Central memory CD8-positive, alpha-beta T cell (primary cell): ENCODE measurements around the gene AKR1A1.
A peak's percentile ranks its signal among the peaks of the same experiment; 100 is the strongest.

Experiments
- ATAC-seq: fragments of 150-1000 bp; cut with Tn5 transposase; replicated peaks from 2 replicates; pipeline ENCODE4 v1.10.0; 2022; ENCODE audit warnings: mild to moderate bottlenecking, moderate FRiP score, moderate number of reproducible peaks; ENCODE audit not compliant: poor library complexity, severe bottlenecking; ENCODE audit errors: extremely low read depth
- DNase-seq, 2 donors: peaks; one replicate each; pipeline ENCODE4 v3.0.0; 2021; ENCODE audit warnings: low spot score in 2 of 2
- H3K27ac Mint-ChIP-seq: one replicate; pipeline ENCODE4 v1.8.0; 2022; ENCODE audit warnings: low read depth, mild to moderate bottlenecking, moderate library complexity, mixed read lengths
- H3K27me3 Mint-ChIP-seq: one replicate; pipeline ENCODE4 v1.8.0; 2022; ENCODE audit warnings: mixed read lengths
- H3K36me3 Mint-ChIP-seq: one replicate; pipeline ENCODE4 v1.8.0; 2022; ENCODE audit warnings: mild to moderate bottlenecking, moderate library complexity, mixed read lengths; ENCODE audit not compliant: insufficient read depth
- H3K4me1 Mint-ChIP-seq: one replicate; pipeline ENCODE4 v1.8.0; 2022; ENCODE audit warnings: mixed read lengths
- H3K4me3 Mint-ChIP-seq: one replicate; pipeline ENCODE4 v1.8.0; 2022; ENCODE audit warnings: mild to moderate bottlenecking, moderate library complexity, mixed read lengths
- H3K9me3 Mint-ChIP-seq: one replicate; pipeline ENCODE4 v1.8.0; 2022; ENCODE audit warnings: mixed read lengths

The AKR1A1 gene

DNA sequence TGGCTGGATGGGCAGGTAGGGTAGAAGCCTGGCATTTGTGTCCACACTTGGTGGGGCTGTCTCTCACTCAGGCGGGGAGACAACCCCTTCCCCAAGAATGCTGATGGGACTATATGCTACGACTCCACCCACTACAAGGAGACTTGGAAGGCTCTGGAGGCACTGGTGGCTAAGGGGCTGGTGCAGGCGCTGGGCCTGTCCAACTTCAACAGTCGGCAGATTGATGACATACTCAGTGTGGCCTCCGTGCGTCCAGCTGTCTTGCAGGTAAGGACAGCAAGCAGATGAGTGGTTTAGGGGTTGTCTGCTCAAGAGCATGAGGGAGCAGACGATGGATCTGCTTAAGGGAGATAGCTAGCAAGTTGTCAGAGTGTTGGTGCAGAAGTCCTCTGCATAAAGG is 17.3 kb downstream of the AKR1A1 start:
- H3K27me3 Mint-ChIP-seq = no peaks in the 10 kb centered on the region
- no peaks in the 10 kb centered on the region for H3K9me3 Mint-ChIP-seq
- DNase-seq (no peak), ATAC-seq (no peak)
- peaks cover 30% of the 10 kb centered on the region for H3K36me3 Mint-ChIP-seq
- H3K27ac Mint-ChIP-seq = peak overlapping the region; percentile 58
- no peak overlapping the region for H3K4me3 Mint-ChIP-seq
- no peaks in the 10 kb centered on the region for H3K4me1 Mint-ChIP-seq

- no peaks in the 10 kb centered on the region for H3K4me1 Mint-ChIP-seq
- no peak for DNase-seq
- peak overlapping the region; percentile 58 for H3K27ac Mint-ChIP-seq
- H3K9me3 Mint-ChIP-seq = no peaks in the 10 kb centered on the region
- H3K4me3 Mint-ChIP-seq = no peak overlapping the region
- H3K27me3 Mint-ChIP-seq = no peaks in the 10 kb centered on the region
- peaks cover 26% of the 10 kb centered on the region for H3K36me3 Mint-ChIP-seq
- ATAC-seq = no peak
Observed at GRCh38 chr1:45568421-45568820, 17.8 kb downstream of the AKR1A1 start.

DNA sequence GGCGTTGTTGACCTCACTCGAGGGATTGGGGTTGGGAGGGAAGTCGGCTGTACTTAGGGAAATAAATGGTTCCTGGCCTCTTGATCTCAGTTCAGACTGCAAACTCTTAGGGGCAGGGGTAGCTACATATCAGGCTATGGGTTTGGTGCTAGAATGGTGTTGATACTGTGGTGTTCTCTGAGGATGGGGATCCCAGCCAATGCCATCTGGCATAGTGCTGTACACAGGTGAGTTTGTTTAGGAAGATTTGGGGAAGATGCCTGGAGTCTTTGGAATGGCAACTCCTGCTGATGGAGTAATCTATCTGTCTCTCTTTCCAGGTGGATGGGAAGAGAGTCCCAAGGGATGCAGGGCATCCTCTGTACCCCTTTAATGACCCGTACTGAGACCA is 18.9 kb downstream of the AKR1A1 start:
- Mint-ChIP-seq H3K9me3 (no peaks in the 10 kb centered on the region), H3K4me1 (no peaks in the 10 kb centered on the region), H3K36me3 (peaks cover 18% of the 10 kb centered on the region), H3K4me3 (no peak overlapping the region), H3K27ac (no peak overlapping the region), H3K27me3 (no peaks in the 10 kb centered on the region)
- no peak for ATAC-seq
- DNase-seq = no peak

- DNase-seq (peak; percentile 56 to 57), ATAC-seq (peak; percentile 72)
- H3K36me3 Mint-ChIP-seq = peaks cover 18% of the 10 kb centered on the region
- no peaks in the 10 kb centered on the region for H3K27me3 Mint-ChIP-seq
- H3K9me3 Mint-ChIP-seq = no peaks in the 10 kb centered on the region
- no peaks in the 10 kb centered on the region for H3K4me1 Mint-ChIP-seq
- H3K27ac Mint-ChIP-seq = no peak overlapping the region
- no peak overlapping the region for H3K4me3 Mint-ChIP-seq
Observed at GRCh38 chr1:45569962-45570581, 19.4 kb downstream of the AKR1A1 start.

DNA sequence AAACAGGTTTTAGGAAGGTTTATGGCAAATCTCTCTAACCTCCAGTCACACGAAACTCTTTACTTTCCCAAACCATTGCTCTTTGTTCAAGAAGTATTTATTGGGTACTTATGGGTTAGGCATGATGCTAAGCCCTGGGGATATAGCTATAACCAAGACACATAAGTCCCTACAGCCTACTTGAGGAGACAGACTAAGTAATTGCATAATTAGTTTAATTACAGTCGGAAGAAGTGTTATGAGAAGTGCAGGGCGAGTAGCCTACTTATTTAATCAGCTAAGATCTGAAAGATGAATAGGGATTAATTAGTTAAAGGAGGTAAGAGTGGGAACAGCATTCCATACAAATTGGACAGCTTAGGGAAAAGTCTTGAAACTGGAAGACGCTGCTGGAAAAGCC is 20.0 kb downstream of the AKR1A1 start:
- no peaks in the 10 kb centered on the region for H3K9me3 Mint-ChIP-seq
- H3K4me1 Mint-ChIP-seq = no peaks in the 10 kb centered on the region
- ATAC-seq (no peak), DNase-seq (no peak)
- H3K4me3 Mint-ChIP-seq = no peak overlapping the region
- no peaks in the 10 kb centered on the region for H3K27me3 Mint-ChIP-seq
- no peak overlapping the region for H3K27ac Mint-ChIP-seq
- H3K36me3 Mint-ChIP-seq = peaks cover 18% of the 10 kb centered on the region

DNA sequence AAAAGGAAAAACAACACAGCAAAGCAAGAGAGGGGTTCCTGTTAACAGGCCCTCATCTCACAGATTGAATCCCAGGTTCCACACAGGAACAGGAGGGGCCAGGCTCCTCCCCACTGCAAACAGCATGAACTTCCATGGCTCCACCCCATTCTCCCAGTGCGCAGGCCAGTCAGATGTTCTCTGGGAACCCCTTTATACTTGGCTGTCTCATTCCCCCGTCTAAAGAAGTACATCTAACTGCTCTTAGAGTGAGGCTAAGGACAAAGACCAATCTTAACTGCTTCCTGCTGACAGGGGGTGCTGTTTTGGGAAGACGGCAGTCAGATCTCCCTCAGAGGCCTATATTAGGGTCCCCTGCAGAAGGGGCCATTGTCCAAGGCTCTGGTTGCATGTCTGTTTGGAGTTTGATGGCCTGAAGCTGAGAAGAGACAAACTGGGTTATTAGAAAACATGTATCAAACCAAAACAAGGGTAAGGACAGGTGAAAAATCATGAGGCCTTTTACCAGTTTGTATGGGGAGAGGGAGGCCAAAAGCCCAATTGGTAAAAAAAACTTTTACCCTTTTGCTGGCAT is 22.7 kb downstream of the AKR1A1 start:
- DNase-seq (no peak), ATAC-seq (no peak)
- H3K4me1 Mint-ChIP-seq = no peaks in the 10 kb centered on the region
- peaks cover 7% of the 10 kb centered on the region for H3K36me3 Mint-ChIP-seq
- H3K9me3 Mint-ChIP-seq = no peaks in the 10 kb centered on the region
- H3K4me3 Mint-ChIP-seq = no peak overlapping the region
- H3K27ac Mint-ChIP-seq = no peak overlapping the region
- no peaks in the 10 kb centered on the region for H3K27me3 Mint-ChIP-seq

- Mint-ChIP-seq H3K4me3 (no peak overlapping the region), H3K9me3 (no peaks in the 10 kb centered on the region), H3K36me3 (peaks cover 5% of the 10 kb centered on the region), H3K27me3 (no peaks in the 10 kb centered on the region), H3K27ac (no peak overlapping the region), H3K4me1 (no peaks in the 10 kb centered on the region)
- DNase-seq (no peak), ATAC-seq (no peak)
Observed at GRCh38 chr1:45574105-45574626, 23.5 kb downstream of the AKR1A1 start.

DNA sequence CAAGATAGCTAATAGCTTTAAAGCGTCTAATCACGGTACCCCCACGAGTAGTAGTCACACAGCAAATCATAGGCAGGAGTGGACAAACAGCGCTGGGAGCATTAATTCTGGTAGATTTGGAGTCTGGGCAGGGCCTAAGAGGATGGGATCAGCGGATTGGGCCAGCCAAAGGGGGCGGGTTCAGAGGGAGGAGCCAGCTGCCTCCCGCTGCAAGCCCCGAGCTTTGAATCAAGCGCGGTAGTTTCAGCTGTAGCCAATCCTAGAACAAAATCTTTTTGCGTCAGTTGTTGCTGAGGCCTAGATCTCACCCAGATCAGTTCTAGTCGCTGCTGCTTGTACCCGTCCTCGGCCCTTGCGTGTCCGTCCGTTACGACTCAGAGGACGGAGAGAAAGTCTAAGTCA is 32.6 kb downstream of the AKR1A1 start:
- Mint-ChIP-seq H3K36me3 (peaks cover 28% of the 10 kb centered on the region), H3K27me3 (no peaks in the 10 kb centered on the region), H3K4me3 (peak overlapping the region; percentile 100), H3K4me1 (peaks cover 38% of the 10 kb centered on the region), H3K27ac (peak overlapping the region; percentile 99), H3K9me3 (no peaks in the 10 kb centered on the region)
- DNase-seq (peak; percentile 86 to 92), ATAC-seq (peak; percentile 72)

- H3K36me3 Mint-ChIP-seq = peaks cover 28% of the 10 kb centered on the region
- H3K4me1 Mint-ChIP-seq = peaks cover 38% of the 10 kb centered on the region
- H3K27ac Mint-ChIP-seq = peak within 1 kb of the TSS; percentile 99
- H3K4me3 Mint-ChIP-seq = peak within 1 kb of the TSS; percentile 100
- no peaks in the 10 kb centered on the region for H3K27me3 Mint-ChIP-seq
- peak; percentile 64 for ATAC-seq
- DNase-seq = peak; percentile 92 to 98
- no peaks in the 10 kb centered on the region for H3K9me3 Mint-ChIP-seq
Observed at GRCh38 chr1:45583666-45584350, 33.2 kb downstream of the AKR1A1 start, which contains the start of gene NASP. Gene NASP (plus strand): TSS chr1:45584041. CDS start chr1:45584147, 106 bp downstream.

GRCh38 chr1:45584351-45585109 is 33.9 kb downstream of the AKR1A1 start:
- Mint-ChIP-seq H3K9me3 (no peaks in the 10 kb centered on the region), H3K36me3 (peaks cover 28% of the 10 kb centered on the region), H3K4me3 (peak overlapping the region; percentile 100), H3K27me3 (no peaks in the 10 kb centered on the region), H3K27ac (peak overlapping the region; percentile 99), H3K4me1 (peaks cover 38% of the 10 kb centered on the region)
- ATAC-seq (peak; percentile 63), DNase-seq (peak; percentile 80)

DNA sequence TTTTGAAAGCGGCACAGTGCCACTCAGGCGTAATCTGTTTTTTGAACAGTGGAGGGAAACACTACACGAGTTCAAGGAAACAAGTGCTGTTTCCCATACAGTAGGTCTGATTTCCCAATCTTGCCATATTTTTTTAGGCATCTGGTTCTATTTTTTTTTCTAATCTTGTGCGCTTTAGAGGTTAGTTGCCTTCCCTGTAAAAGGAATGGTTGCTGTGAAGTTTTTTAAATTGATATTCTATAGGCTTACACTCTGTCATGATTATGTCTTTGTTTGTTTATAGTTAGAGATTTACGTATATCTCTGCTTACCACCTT is 34.4 kb downstream of the AKR1A1 start:
- ATAC-seq (no peak), DNase-seq (no peak)
- Mint-ChIP-seq H3K9me3 (no peaks in the 10 kb centered on the region), H3K27me3 (no peaks in the 10 kb centered on the region), H3K36me3 (peaks cover 28% of the 10 kb centered on the region), H3K4me3 (peak overlapping the region; percentile 100), H3K4me1 (peaks cover 38% of the 10 kb centered on the region), H3K27ac (peak overlapping the region; percentile 99)

GRCh38 chr1:45585496-45586075 is 35.0 kb downstream of the AKR1A1 start:
- no peaks in the 10 kb centered on the region for H3K27me3 Mint-ChIP-seq
- no peaks in the 10 kb centered on the region for H3K9me3 Mint-ChIP-seq
- DNase-seq (peak in 1 of 2 donors; percentile 3), ATAC-seq (no peak)
- H3K4me1 Mint-ChIP-seq = peaks cover 38% of the 10 kb centered on the region
- peak overlapping the region; percentile 99 for H3K27ac Mint-ChIP-seq
- peaks cover 28% of the 10 kb centered on the region for H3K36me3 Mint-ChIP-seq
- H3K4me3 Mint-ChIP-seq = peak overlapping the region; percentile 100
